Measurements from ENCODE around the gene ACOT12.
"Not testable (repeated sequence)": the region's sequence is repeated elsewhere in the genome, so short reads cannot be mapped to it uniquely, and the experiment has no call there.

- TF ChIP-seq CTCF (IDR thresholded peaks at IDR 0.05 in 2 of 3, conservative IDR thresholded peaks at IDR 0.05 in 1 of 3; ENCODE audit: insufficient read depth in 2 of 3, low read depth in 1 of 3, low read length in 3 of 3); ZBTB7A (IDR thresholded peaks at IDR 0.05; ENCODE audit: borderline replicate concordance, control insufficient read depth, low read depth, low read length); PHB2 (IDR thresholded peaks at IDR 0.05; ENCODE audit: low read depth); NR2C1 (IDR thresholded peaks at IDR 0.05); NR2C1 (tag; IDR thresholded peaks at IDR 0.05); ETS1 (conservative IDR thresholded peaks at IDR 0.05; ENCODE audit: control insufficient read depth, low read depth, low read length); TRIM25 (IDR thresholded peaks at IDR 0.05; ENCODE audit: borderline replicate concordance); DDX20 (tag; IDR thresholded peaks at IDR 0.05; ENCODE audit: low read depth): not testable (repeated sequence)
Measured at GRCh38 chr5:81338213-81338612, 55.7 kb downstream of the ACOT12 start.

Measured in K562 (cell line).